Regular cardiac myocyte (primary cell): ENCODE data around the gene PKNOX1. TPM values are rescaled to one million over a fixed set of nuclear protein-coding genes. Genes with fewer than 3 reads are reported as not detected.

ENCODE experiments used
- total RNA-seq: library from RNA; depleted of rRNA; stranded (reverse); fragments of >200 nt; gene quantifications from 2 replicates; pipeline ENCODE4 v1.2.3, GENCODE V29; 2014

PKNOX1 gene, protein sequence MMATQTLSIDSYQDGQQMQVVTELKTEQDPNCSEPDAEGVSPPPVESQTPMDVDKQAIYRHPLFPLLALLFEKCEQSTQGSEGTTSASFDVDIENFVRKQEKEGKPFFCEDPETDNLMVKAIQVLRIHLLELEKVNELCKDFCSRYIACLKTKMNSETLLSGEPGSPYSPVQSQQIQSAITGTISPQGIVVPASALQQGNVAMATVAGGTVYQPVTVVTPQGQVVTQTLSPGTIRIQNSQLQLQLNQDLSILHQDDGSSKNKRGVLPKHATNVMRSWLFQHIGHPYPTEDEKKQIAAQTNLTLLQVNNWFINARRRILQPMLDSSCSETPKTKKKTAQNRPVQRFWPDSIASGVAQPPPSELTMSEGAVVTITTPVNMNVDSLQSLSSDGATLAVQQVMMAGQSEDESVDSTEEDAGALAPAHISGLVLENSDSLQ
- total RNA-seq = 6.5 and 14.8 TPM in 2 replicates

DNA sequence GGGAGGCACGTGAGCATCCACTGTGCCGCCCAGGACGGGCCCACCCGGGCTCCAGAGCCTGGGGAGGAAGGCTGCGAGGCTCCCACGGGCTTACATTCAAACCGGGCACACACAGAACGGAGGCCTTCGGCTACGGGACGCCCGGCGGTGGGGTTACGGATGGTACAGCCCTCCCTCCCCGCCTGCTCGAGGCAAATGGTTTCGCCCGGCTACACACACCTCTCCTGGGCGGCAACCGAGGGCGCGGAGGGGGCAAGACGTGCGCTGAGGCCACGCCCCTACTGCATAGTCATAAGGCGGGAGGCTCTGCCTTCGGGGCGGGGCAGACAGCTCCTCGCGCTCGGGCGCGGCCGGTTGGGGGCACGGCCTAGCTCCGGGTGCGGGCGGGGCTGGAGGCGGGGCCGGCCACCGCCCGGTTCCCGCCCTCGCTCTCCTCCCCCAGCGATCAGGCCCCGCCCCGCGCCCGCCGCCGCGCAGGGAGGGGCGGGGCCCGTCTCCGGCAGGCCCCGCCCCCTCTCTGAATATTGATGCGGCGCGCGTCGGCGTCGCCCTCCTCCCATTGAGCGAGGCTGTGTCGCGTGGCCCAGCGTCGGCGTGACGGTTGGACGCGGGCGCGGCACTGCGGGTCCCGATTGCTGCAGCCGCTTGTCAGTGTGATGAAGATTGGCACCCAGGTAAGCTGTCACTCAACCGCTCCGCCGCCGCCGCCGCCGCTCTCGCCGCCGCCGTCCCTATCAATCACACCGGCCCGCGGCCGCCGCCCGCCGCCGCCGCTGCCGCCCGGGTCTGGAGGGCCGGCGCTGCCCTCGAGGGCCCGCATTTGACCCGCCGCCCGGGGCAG, at the start of gene PKNOX1:
PKNOX1 (plus strand) TSS at position 572 of the 841 bp plus-strand sequence. CDS start 29,820 bp downstream, outside the sequence.

DNA sequence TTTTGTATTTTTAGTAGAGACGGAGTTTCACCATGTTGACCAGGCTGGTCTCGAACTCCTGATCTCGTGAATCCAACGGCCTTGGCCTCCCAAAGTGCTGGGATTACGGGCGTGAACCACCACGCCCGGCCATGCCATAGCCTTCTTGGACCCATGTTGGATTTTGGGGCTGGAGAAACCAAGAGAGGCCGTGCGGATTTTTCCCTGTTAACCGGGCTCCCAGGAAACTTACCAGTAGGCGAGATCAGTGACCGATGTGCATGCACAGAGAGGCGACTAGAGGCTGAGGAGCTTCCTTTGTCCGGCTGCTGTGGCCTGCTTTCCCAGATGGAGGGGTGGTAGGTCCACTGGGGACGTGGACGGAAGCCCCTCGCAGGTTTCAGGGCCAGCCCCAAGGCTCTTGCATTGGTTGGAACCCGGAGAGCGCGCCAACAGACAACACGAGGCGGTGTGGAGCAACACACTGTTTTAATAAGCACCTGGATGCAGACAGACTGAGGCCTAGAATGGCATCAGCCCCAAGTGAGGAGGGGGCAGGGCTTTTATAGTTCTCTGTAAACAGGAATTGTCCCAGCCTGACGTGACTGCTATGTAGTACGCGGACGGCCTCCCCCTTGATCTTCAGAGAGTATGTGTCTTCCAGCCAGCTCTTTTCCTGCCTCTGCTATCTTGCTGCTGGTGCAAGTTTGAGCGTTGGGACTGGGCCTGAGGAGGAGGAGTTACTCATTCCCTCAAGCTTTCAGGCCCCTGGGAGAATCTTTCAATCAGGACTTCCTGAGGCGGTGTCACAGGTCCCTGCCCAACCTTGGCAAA, 49.0 kb upstream of the PKNOX1 start, which contains the start of gene ERVH48-1:
ERVH48-1 (minus strand) TSS at position 517 of the 813 bp plus-strand sequence. CDS start 6,624 bp downstream, outside the sequence.

GRCh38 chr21:43075170-43076022, 101.0 kb downstream of the PKNOX1 start, which contains the start of gene CBS:
TSS of gene CBS (minus strand) at chr21:43075835. CDS start at chr21:43072193, 3,642 bp downstream.

Other genes with a start within 250 kb of the PKNOX1 start
- gene WDR4, start 95.0 kb upstream of the PKNOX1 start, total RNA-seq = 7.6 and 15.1 TPM in 2 replicates
- gene NDUFV3, start 81.3 kb upstream of the PKNOX1 start, total RNA-seq = 63.1 and 65.6 TPM in 2 replicates
- under 0.01 TPM in 1 of 2 replicates, not detected in the other for gene ERVH48-1, start 48.9 kb upstream of the PKNOX1 start, total RNA-seq
- gene CBS, start 101.3 kb downstream of the PKNOX1 start, total RNA-seq = 24.2 and 47.0 TPM in 2 replicates
- gene U2AF1, start 133.0 kb downstream of the PKNOX1 start, total RNA-seq = 13.5 and 33.4 TPM in 2 replicates
- not detected in 2 replicates for gene CRYAA, start 194.4 kb downstream of the PKNOX1 start, total RNA-seq